ENCODE measurements around the gene HNRNPLL.

DNA sequence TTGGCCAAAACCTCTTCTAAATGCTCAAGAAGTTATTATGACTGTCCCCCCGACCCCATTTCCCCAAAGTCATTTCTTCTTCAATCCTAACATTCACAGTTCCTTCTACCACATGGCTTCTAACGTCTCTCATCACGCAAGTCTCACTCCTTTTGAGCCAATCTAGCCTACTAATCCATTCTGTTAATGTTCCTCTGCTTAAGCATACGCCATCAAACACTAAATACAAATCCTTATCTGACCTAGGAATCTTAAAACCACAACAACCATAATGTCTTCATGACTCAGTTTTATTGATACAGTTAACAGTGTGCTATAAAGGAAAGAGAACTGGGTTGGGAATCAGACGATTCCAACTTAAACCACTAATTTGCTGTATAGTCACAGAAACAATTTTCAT, 23.9 kb downstream of the HNRNPLL start:
- TF ChIP-seq, protein P1, sequence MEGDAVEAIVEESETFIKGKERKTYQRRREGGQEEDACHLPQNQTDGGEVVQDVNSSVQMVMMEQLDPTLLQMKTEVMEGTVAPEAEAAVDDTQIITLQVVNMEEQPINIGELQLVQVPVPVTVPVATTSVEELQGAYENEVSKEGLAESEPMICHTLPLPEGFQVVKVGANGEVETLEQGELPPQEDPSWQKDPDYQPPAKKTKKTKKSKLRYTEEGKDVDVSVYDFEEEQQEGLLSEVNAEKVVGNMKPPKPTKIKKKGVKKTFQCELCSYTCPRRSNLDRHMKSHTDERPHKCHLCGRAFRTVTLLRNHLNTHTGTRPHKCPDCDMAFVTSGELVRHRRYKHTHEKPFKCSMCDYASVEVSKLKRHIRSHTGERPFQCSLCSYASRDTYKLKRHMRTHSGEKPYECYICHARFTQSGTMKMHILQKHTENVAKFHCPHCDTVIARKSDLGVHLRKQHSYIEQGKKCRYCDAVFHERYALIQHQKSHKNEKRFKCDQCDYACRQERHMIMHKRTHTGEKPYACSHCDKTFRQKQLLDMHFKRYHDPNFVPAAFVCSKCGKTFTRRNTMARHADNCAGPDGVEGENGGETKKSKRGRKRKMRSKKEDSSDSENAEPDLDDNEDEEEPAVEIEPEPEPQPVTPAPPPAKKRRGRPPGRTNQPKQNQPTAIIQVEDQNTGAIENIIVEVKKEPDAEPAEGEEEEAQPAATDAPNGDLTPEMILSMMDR (IDR thresholded peaks at IDR 0.05; ENCODE audit: low read depth, low read length, missing input control) = no peak
- TF ChIP-seq, protein P2, sequence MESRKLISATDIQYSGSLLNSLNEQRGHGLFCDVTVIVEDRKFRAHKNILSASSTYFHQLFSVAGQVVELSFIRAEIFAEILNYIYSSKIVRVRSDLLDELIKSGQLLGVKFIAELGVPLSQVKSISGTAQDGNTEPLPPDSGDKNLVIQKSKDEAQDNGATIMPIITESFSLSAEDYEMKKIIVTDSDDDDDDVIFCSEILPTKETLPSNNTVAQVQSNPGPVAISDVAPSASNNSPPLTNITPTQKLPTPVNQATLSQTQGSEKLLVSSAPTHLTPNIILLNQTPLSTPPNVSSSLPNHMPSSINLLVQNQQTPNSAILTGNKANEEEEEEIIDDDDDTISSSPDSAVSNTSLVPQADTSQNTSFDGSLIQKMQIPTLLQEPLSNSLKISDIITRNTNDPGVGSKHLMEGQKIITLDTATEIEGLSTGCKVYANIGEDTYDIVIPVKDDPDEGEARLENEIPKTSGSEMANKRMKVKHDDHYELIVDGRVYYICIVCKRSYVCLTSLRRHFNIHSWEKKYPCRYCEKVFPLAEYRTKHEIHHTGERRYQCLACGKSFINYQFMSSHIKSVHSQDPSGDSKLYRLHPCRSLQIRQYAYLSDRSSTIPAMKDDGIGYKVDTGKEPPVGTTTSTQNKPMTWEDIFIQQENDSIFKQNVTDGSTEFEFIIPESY (IDR thresholded peaks at IDR 0.05) = no peak
- TF ChIP-seq RAD21 (IDR thresholded peaks at IDR 0.05) (no peak), JUND (IDR thresholded peaks at IDR 0.05) (no peak), EGR1 (IDR thresholded peaks at IDR 0.05; ENCODE audit: low read depth in 2 of 2) (no peak), FOXA1 (IDR thresholded peaks at IDR 0.05) (no peak)
- TF ChIP-seq, protein P3, sequence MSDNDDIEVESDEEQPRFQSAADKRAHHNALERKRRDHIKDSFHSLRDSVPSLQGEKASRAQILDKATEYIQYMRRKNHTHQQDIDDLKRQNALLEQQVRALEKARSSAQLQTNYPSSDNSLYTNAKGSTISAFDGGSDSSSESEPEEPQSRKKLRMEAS (IDR thresholded peaks at IDR 0.05) = no peak
- TF ChIP-seq, protein P4, sequence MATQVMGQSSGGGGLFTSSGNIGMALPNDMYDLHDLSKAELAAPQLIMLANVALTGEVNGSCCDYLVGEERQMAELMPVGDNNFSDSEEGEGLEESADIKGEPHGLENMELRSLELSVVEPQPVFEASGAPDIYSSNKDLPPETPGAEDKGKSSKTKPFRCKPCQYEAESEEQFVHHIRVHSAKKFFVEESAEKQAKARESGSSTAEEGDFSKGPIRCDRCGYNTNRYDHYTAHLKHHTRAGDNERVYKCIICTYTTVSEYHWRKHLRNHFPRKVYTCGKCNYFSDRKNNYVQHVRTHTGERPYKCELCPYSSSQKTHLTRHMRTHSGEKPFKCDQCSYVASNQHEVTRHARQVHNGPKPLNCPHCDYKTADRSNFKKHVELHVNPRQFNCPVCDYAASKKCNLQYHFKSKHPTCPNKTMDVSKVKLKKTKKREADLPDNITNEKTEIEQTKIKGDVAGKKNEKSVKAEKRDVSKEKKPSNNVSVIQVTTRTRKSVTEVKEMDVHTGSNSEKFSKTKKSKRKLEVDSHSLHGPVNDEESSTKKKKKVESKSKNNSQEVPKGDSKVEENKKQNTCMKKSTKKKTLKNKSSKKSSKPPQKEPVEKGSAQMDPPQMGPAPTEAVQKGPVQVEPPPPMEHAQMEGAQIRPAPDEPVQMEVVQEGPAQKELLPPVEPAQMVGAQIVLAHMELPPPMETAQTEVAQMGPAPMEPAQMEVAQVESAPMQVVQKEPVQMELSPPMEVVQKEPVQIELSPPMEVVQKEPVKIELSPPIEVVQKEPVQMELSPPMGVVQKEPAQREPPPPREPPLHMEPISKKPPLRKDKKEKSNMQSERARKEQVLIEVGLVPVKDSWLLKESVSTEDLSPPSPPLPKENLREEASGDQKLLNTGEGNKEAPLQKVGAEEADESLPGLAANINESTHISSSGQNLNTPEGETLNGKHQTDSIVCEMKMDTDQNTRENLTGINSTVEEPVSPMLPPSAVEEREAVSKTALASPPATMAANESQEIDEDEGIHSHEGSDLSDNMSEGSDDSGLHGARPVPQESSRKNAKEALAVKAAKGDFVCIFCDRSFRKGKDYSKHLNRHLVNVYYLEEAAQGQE (IDR thresholded peaks at IDR 0.05) = no peak
- TF ChIP-seq, protein P5, sequence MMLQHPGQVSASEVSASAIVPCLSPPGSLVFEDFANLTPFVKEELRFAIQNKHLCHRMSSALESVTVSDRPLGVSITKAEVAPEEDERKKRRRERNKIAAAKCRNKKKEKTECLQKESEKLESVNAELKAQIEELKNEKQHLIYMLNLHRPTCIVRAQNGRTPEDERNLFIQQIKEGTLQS (IDR thresholded peaks at IDR 0.05) = no peak

Data from liver (tissue), 3 donors.